ENCODE results near the gene PLXNC1. TPM values are rescaled to one million over a fixed set of nuclear protein-coding genes. Genes with fewer than 3 reads are reported as not detected.

Gene PLXNC1
- total and polyA plus RNA-seq, 2 donors (not counting 1 experiment from before 2014, with no cell fraction given): 15.1 to 86.9 TPM

DNA sequence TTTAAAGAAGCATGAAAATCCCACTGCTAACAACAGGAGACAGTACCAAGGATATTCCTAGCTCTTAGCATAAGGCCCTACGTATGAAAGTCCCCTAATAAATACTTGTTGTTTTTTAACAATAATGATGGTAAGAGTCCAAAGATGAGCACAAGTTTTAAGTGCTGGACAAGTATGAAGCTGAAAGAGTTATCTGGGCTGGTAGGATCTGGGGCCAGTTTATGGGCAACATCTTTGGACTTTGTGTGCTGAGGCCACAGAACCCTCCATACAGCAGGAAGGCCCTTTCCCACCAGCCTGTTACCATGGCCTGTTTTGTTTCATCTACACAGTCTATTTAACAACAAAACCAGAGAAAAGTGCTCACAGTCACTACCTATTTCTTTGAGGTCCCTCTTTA, 12.5 kb upstream of the PLXNC1 start:
- Histone ChIP-seq H3K4me2 (ENCODE audit: extremely low read depth, insufficient read depth, low read length) (no peak overlapping the region), H2AFZ (ENCODE audit: low read length) (no peak overlapping the region), H3K36me3 (ENCODE audit: control insufficient read depth, insufficient read depth, low read length) (no peaks in the 10 kb centered on the region), H3K4me3 (replicated peaks in 1 of 4; ENCODE audit: control extremely low read depth in 1 of 4, insufficient read depth in 1 of 4, low read depth in 3 of 4, low read length in 4 of 4) (no peak overlapping the region), H4K20me1 (ENCODE audit: control insufficient read depth, extremely low read depth, insufficient read depth, low read length) (no peaks in the 10 kb centered on the region), H3K79me2 (ENCODE audit: control insufficient read depth, insufficient read depth, low read length) (no peaks in the 10 kb centered on the region), H3K4me1 (ENCODE audit: control insufficient read depth, extremely low read depth, insufficient read depth, low read length) (no peaks in the 10 kb centered on the region), H3K27ac (ENCODE audit: insufficient read depth, low read length) (no peak overlapping the region), H3K9ac (ENCODE audit: insufficient read depth, low read length) (no peak overlapping the region), H3K9me3 (ENCODE audit: control insufficient read depth, insufficient read depth, low read depth, low read length) (no peaks in the 10 kb centered on the region), H3K27me3 (ENCODE audit: control insufficient read depth, insufficient read depth, low read length) (peaks cover 3% of the 10 kb centered on the region)
- no peak for DNase-seq (ENCODE audit: low read depth in 2 of 2)
- TF ChIP-seq, protein P1, sequence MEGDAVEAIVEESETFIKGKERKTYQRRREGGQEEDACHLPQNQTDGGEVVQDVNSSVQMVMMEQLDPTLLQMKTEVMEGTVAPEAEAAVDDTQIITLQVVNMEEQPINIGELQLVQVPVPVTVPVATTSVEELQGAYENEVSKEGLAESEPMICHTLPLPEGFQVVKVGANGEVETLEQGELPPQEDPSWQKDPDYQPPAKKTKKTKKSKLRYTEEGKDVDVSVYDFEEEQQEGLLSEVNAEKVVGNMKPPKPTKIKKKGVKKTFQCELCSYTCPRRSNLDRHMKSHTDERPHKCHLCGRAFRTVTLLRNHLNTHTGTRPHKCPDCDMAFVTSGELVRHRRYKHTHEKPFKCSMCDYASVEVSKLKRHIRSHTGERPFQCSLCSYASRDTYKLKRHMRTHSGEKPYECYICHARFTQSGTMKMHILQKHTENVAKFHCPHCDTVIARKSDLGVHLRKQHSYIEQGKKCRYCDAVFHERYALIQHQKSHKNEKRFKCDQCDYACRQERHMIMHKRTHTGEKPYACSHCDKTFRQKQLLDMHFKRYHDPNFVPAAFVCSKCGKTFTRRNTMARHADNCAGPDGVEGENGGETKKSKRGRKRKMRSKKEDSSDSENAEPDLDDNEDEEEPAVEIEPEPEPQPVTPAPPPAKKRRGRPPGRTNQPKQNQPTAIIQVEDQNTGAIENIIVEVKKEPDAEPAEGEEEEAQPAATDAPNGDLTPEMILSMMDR (conservative IDR thresholded peaks at IDR 0.05 in 1 of 2, IDR thresholded peaks at IDR 0.05 in 1 of 2; ENCODE audit: low read depth in 1 of 2, low read length in 2 of 2): no peak
- TF ChIP-seq EZH2 (IDR thresholded peaks at IDR 0.05; ENCODE audit: low read length, missing control alignments): no peak

DNA sequence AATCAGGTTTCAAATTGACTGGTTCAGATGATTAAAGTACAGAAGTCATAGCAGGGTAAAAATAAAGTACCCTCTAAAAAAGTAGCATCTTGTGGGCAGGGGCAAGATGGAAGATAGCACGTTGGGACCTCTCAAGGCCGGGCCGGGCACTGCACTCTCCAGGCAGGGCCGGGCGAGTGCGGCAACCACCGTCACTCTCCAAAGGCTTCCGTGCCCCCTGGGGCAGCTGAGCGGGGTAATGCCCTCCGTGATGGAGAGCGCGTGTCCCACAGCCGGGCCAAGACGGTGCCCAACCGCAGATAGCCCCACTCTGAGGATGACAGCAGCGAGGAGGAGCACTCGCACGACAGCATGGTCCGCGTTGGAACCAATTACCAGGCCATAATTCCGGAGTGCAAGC, 8.6 kb upstream of the PLXNC1 start:
- Histone ChIP-seq H3K27ac (ENCODE audit: insufficient read depth, low read length) (no peak overlapping the region), H3K4me1 (ENCODE audit: control insufficient read depth, extremely low read depth, insufficient read depth, low read length) (no peaks in the 10 kb centered on the region), H2AFZ (ENCODE audit: low read length) (no peak overlapping the region), H4K20me1 (ENCODE audit: control insufficient read depth, extremely low read depth, insufficient read depth, low read length) (no peaks in the 10 kb centered on the region), H3K79me2 (ENCODE audit: control insufficient read depth, insufficient read depth, low read length) (no peaks in the 10 kb centered on the region), H3K36me3 (ENCODE audit: control insufficient read depth, insufficient read depth, low read length) (no peaks in the 10 kb centered on the region), H3K9ac (ENCODE audit: insufficient read depth, low read length) (no peak overlapping the region), H3K4me3 (replicated peaks in 1 of 4; ENCODE audit: control extremely low read depth in 1 of 4, insufficient read depth in 1 of 4, low read depth in 3 of 4, low read length in 4 of 4) (no peak overlapping the region), H3K4me2 (ENCODE audit: extremely low read depth, insufficient read depth, low read length) (no peak overlapping the region), H3K27me3 (ENCODE audit: control insufficient read depth, insufficient read depth, low read length) (peaks cover 13% of the 10 kb centered on the region), H3K9me3 (ENCODE audit: control insufficient read depth, insufficient read depth, low read depth, low read length) (no peaks in the 10 kb centered on the region)
- TF ChIP-seq EZH2 (IDR thresholded peaks at IDR 0.05; ENCODE audit: low read length, missing control alignments): no peak
- TF ChIP-seq, protein P1 (conservative IDR thresholded peaks at IDR 0.05 in 1 of 2, IDR thresholded peaks at IDR 0.05 in 1 of 2; ENCODE audit: low read depth in 1 of 2, low read length in 2 of 2): no peak
- DNase-seq (ENCODE audit: low read depth in 2 of 2): no peak

DNA sequence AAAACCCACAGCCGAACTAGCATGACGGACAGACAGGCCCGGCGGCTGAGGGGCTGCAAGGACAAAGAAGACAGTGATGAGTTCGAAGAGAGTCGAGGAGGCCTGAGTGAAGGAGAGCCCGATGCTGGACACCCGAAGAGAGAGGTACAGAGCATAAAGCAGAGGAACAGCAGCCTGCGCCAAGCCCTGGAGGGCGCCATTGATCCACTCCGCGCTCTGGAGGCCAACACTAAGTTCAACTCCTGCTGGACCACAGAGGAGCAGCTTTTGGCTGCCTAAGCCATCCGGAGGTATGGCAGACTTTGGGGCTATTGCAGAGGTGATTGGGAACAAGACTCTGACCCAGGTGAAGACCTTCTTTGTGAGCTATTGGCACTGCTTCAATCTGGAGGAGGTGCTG, 7.8 kb upstream of the PLXNC1 start:
- H3K27ac ChIP-seq (ENCODE audit: insufficient read depth, low read length): no peak overlapping the region
- H3K4me2 ChIP-seq (ENCODE audit: extremely low read depth, insufficient read depth, low read length): no peak overlapping the region
- DNase-seq (ENCODE audit: low read depth in 2 of 2): no peak
- no peak for TF ChIP-seq EZH2 (IDR thresholded peaks at IDR 0.05; ENCODE audit: low read length, missing control alignments)
- TF ChIP-seq, protein P1 (conservative IDR thresholded peaks at IDR 0.05 in 1 of 2, IDR thresholded peaks at IDR 0.05 in 1 of 2; ENCODE audit: low read depth in 1 of 2, low read length in 2 of 2): peak in 1 of 2 donors; percentile 30
- H3K9me3 ChIP-seq (ENCODE audit: control insufficient read depth, insufficient read depth, low read depth, low read length): no peaks in the 10 kb centered on the region
- H4K20me1 ChIP-seq (ENCODE audit: control insufficient read depth, extremely low read depth, insufficient read depth, low read length): no peaks in the 10 kb centered on the region
- H3K79me2 ChIP-seq (ENCODE audit: control insufficient read depth, insufficient read depth, low read length): no peaks in the 10 kb centered on the region
- H2AFZ ChIP-seq (ENCODE audit: low read length): no peak overlapping the region
- peaks cover 21% of the 10 kb centered on the region for H3K27me3 ChIP-seq (ENCODE audit: control insufficient read depth, insufficient read depth, low read length)
- no peak overlapping the region for H3K9ac ChIP-seq (ENCODE audit: insufficient read depth, low read length)
- H3K4me3 ChIP-seq (replicated peaks in 1 of 4; ENCODE audit: control extremely low read depth in 1 of 4, insufficient read depth in 1 of 4, low read depth in 3 of 4, low read length in 4 of 4): no peak overlapping the region
- H3K4me1 ChIP-seq (ENCODE audit: control insufficient read depth, extremely low read depth, insufficient read depth, low read length): no peaks in the 10 kb centered on the region
- no peaks in the 10 kb centered on the region for H3K36me3 ChIP-seq (ENCODE audit: control insufficient read depth, insufficient read depth, low read length)

All from fibroblast of lung (primary cell).